ENCODE measurements around the gene KASH5.

Gene KASH5

GRCh38 chr19:49387936-49388372 lies at the start of gene KASH5:
KASH5 (plus strand) TSS chr19:49388249; CDS start chr19:49390884, 2,635 bp downstream.
- DNase-seq, result no peak

GRCh38 chr19:49338691-49339300 lies 49.3 kb upstream of the KASH5 start:
- DNase-seq, result no peak

DNA sequence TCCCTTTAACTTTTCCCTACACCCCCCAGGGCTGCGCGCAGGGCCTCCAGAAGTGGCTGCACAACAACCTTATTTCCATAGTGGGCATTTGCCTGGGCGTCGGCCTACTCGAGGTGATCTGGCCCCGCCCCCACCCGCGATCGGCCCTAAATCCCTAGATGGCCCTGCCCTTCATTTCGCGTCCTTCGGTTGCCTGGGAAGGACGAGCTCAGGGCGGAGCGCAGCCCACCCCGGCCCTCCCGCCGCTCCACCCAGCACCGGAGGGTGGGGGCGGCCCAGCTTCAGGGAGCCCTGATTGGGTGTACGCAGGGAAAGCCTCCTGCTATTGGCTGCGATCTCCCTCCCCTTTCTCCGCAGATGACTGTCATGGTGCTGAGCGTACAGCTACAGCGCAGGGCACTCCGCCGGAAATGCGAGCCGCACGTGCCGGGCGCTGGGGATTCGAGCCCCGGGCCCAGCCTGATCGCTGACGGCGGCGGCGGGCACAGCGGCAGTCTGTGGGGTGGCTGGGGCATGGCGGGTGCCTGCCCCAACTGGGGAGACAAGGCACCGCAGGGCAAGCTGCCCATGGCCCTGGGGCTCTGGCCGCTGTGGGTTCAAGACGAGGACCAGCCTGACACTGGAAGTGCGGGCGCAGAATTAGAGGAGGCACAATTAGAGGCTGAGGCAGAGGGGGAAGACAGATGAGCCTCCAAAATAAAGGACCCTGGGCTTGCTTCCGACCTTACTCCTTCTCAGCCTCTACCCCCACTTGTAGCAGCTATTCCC lies 48.6 kb upstream of the KASH5 start:
- peak; percentile 84 for DNase-seq

DNA sequence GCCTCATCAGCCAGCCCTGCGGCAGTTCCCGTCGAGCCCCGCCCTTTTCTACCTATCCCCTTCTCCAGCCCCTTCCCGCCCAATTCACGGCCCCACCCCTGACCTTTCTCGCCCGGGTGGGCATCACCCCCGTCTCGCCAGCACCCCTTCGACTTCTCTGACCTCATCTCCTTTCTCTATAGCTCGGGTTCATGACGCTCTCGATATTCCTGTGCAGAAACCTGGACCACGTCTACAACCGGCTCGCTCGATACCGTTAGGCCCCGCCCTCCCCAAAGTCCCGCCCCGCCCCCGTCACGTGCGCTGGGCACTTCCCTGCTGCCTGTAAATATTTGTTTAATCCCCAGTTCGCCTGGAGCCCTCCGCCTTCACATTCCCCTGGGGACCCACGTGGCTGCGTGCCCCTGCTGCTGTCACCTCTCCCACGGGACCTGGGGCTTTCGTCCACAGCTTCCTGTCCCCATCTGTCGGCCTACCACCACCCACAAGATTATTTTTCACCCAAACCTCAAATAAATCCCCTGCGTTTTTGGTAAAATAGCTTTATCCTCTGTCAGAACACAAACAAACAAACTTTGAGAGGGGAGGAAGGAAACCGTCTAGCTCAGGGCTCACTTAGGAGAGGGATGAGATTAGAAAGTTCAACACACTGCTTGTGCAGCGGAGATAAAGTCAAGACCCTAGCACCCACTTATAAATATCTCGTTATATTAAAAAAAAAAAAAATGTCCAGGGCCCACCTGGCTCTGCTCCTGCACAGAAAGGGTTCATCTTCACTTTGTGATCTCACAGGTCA lies 47.8 kb upstream of the KASH5 start:
- DNase-seq, result peak; percentile 96

GRCh38 chr19:49340865-49341718 lies 47.0 kb upstream of the KASH5 start:
- no peak for DNase-seq

- no peak for DNase-seq
Measured at GRCh38 chr19:49342291-49342721, 45.7 kb upstream of the KASH5 start.

DNA sequence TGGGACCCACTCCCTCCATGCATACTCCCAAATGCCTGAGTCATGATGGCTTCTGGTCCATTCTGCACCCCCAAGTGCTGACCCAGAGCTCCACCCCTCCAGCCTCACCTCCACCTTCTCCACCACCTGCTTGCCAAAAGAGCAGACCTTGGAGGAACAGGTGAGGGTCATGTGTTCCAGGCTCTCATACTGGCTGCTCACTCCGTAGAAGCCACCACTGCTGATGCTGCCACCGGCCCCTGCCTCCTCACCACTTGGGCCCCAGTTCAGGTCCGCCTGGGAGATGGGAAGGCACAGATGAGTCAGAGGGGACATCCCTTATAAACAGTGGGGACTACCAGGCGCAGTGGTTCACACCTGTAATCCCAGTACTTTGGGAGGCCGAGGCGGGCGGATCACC lies 44.9 kb upstream of the KASH5 start:
- DNase-seq, result no peak

GRCh38 chr19:49344505-49345423 lies 43.3 kb upstream of the KASH5 start:
- no peak for DNase-seq

DNA sequence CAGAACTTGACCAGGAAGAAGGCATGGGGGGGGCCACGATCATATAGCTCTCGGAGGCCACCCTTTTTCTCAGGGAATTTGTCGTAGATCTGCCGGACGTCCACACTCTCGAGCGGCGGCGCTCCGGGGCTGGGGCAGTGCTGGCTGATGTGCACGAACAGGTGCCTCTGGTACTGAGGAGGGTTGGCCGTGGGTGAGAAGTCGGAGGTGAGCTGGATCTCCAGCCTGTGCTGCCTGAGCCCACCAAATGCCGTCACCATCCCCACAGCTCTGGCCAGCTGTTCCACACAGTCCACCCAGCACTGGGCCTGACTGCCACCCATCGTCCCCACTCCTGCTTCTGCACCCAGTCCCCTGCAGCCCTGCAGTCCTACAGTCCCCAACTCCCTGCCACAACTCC lies 40.9 kb upstream of the KASH5 start:
- no peak for DNase-seq

GRCh38 chr19:49347835-49348234 lies 40.2 kb upstream of the KASH5 start:
- peak; percentile 84 for DNase-seq

GRCh38 chr19:49348305-49349189 lies 39.5 kb upstream of the KASH5 start:
- no peak for DNase-seq

DNA sequence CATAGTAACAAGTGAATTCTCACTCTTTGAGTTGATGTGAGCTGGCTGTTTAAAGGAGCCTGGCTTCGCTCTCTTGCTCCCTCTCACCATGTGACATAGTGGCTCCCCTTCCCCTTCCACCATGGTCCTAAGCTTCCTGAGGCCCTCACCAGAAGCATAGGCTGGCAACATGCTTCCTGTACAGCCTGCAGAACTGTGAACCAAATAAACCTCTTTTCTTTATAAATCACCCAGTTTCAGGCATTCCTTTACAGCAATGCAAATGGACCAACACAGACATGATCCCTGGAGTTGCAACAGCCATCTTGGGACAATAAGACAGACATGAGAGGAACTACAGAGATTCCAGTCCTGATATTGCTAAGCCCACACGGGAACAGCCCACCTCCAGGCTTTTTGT lies 38.5 kb upstream of the KASH5 start:
- DNase-seq, result no peak

GRCh38 chr19:49355909-49356353 lies 32.1 kb upstream of the KASH5 start:
- DNase-seq, result no peak

- no peak for DNase-seq
Measured at GRCh38 chr19:49356382-49356781, 31.7 kb upstream of the KASH5 start.

GRCh38 chr19:49357186-49357585 lies 30.9 kb upstream of the KASH5 start:
- DNase-seq, result no peak

DNA sequence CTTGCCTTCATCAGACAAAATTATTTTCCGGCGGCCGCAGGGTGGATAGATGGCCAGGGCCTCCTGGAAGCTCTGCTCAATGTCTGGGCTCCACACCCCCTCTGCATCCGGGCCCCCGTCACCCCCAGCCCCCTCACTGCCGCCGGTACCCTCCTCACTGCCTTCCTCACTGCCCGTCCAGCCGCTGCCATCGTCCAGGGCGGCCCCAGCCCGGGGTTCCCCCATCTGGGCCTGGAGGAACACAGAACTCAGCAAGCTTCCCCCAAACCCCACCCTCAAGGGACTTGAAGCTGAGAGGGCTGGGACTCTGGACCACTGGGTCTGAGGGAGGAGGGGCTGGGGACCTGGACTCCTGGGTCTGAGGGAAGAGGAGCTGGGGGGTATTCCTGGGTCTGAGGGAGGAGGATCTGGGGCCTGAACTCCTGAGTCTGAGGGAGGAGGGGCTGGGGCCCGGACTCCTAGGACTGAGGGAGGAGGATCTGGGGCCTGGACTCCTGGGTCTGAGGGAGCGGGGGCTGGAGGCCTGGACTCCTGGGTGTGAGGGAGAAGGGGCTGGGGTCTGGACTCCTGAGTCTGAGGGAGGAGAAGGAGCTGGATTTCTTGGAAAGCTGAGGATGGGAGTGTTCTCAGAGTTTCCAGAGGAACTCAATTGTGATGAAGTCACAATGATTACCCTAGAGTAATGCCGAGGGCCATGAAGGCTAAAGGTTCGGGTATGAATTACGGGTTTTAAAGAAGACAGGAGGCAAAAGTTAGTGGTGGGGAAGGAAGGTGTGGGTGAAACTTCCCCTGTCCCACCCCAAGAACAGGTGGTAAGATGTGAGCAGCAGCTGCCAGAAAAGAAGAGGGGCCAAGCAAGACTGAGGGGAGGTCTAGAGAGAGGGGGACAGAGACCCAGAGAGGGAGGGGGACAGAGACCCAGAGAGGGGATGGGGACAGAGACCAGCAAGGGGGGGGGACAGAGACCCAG lies 27.9 kb upstream of the KASH5 start:
- DNase-seq, result no peak

- DNase-seq, result no peak
Measured at GRCh38 chr19:49361438-49362047, 26.5 kb upstream of the KASH5 start.

DNA sequence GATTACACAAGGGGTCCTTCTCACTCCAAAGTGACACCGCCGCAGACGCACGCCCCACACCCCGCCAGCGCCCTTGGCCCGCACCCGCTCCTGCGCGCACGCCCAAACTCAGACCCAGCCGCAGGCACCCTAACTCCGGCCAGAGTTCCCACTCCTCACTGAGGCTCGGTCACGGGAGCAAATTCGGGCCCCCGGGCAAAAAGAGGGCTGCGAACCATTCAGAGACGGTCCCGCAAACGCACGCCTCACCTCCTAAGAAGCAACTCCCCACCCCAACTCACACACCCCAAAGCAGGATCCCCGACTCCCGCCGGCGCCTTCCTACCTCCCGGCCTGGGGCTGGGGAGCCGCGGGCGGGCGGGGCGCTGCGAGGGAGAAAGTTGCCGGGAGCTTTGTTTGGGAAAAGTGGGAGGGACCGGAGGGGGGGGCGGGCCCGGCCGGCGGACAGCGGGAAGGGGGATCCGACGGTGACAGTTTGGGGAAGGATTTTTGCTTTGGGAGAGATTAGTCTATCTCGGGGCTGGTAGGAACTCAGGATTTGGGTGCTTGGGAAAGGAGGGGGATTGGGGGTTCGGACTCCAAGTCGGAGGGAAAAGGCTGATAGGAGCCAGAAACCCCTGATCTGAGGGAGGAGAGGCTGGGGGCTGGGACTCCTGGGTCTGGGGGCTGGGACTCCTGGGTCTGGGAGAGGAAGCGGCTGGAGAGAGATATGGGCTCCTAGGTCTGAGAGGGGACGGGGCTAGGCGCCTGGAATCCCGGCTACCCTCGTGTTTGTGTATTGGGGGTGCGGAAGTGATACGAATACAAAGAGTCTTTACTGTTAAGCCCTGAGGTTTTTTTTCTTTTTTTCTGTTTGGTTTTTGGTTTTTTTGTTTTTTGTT lies 25.8 kb upstream of the KASH5 start, which contains the start of gene TEAD2:
Gene TEAD2 (minus strand): TSS at position 369 of the 881 bp plus-strand sequence. CDS start 2,341 bp downstream, outside the sequence.
- DNase-seq, result no peak

All from NCI-H2171 treated with DMSO at 0.1 percent for 48 hours (cell line).